Uterus (tissue), 2 donors: Measurements from ENCODE around the gene NEGR1.

Source experiments
- POLR2A ChIP-seq, 2 donors: fragments of 450-650 bp; IDR thresholded peaks; one replicate each; pipeline ENCODE4 v1.6.1; 2016; ENCODE audit warnings: antibody characterized with exemption in 2 of 2, mild to moderate bottlenecking in 1 of 2, moderate library complexity in 1 of 2
- TF ChIP-seq, protein P1 (sequence below), 4 experiments: fragments of 200-600 bp in 2 of 4; fragments of 450-650 bp in 2 of 4; sonication (generic) in 2 of 4; IDR thresholded peaks; one replicate each; pipeline ENCODE4 v1.5.1; 2016 to 2019; ENCODE audit warnings: antibody characterized with exemption in 4 of 4, mild to moderate bottlenecking in 2 of 4, moderate library complexity in 1 of 4

DNA sequence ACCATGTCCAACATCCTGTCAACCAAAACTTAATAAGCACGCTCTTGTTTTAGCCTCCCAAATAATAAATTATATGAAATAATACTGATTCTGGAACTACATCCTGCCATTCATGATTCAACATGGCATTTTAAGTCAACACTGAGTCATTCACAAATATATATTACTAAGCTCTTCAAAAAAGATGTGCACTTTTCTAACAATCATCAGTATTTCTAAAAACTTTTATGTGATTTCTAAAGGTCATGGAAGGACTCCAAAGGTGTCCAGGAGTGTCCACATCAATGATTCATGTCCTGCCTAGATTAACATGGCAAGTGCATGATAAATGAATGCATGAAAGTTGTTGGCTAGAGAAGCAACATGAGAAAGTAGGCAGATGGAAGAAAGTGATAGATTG lies 51.6 kb downstream of the NEGR1 start:
- TF ChIP-seq, protein P1, sequence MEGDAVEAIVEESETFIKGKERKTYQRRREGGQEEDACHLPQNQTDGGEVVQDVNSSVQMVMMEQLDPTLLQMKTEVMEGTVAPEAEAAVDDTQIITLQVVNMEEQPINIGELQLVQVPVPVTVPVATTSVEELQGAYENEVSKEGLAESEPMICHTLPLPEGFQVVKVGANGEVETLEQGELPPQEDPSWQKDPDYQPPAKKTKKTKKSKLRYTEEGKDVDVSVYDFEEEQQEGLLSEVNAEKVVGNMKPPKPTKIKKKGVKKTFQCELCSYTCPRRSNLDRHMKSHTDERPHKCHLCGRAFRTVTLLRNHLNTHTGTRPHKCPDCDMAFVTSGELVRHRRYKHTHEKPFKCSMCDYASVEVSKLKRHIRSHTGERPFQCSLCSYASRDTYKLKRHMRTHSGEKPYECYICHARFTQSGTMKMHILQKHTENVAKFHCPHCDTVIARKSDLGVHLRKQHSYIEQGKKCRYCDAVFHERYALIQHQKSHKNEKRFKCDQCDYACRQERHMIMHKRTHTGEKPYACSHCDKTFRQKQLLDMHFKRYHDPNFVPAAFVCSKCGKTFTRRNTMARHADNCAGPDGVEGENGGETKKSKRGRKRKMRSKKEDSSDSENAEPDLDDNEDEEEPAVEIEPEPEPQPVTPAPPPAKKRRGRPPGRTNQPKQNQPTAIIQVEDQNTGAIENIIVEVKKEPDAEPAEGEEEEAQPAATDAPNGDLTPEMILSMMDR (IDR thresholded peaks at IDR 0.05), result no peak
- TF ChIP-seq POLR2A (IDR thresholded peaks at IDR 0.05), result no peak
